Endothelial cell of umbilical vein (primary cell): ENCODE measurements around the gene POTEJ.
"Not testable (repeated sequence)": the region's sequence is repeated elsewhere in the genome, so short reads cannot be mapped to it uniquely, and the experiment has no call there.

Source experiments
- EZH2 ChIP-seq: IDR thresholded peaks from 2 replicates; pipeline ENCODE4 v1.6.1; 2012; ENCODE audit warnings: borderline replicate concordance, low read depth, mild to moderate bottlenecking, moderate library complexity, low read length, inconsistent platforms; ENCODE audit not compliant: severe bottlenecking
- TF ChIP-seq, protein P1 (sequence below): IDR thresholded peaks from 2 replicates; pipeline ENCODE4 v1.6.1; 2011; ENCODE audit not compliant: insufficient read depth, insufficient read length

DNA sequence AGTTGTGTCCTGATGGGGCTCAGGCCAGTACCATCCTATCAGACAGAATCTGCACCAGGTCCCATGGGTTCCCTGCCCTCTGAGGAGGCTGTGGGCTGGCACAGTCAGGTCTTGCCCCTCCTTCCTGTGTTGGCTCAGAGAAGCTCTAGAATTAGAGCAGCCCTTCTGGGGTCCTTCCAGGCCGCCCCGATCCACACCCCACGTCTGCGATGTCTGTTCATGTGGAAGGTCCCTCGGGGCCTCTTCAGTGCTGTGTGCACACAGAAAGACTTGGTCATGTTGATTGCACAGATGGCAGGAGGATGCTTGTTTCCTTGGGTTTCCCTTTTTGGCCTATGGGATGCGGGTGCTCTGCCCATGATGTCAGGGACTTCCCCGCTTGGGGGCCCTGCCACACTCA lies 32.1 kb upstream of the POTEJ start:
- TF ChIP-seq EZH2 = not testable (repeated sequence)
- TF ChIP-seq, protein P1, sequence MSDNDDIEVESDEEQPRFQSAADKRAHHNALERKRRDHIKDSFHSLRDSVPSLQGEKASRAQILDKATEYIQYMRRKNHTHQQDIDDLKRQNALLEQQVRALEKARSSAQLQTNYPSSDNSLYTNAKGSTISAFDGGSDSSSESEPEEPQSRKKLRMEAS = not testable (repeated sequence)
